SW 1271 (cell line): ENCODE data around the gene DGAT2.

ENCODE experiments used
- DNase-seq, 2 experiments: peaks; one replicate each; lab custom pipeline; 2025; lab: John Stamatoyannopoulos, UW

The DGAT2 gene

GRCh38 chr11:75801362-75802020 lies 32.9 kb downstream of the DGAT2 start:
- DNase-seq: no peak

GRCh38 chr11:75802021-75802912 lies 33.7 kb downstream of the DGAT2 start:
- no peak for DNase-seq

GRCh38 chr11:75802913-75803820 lies 34.6 kb downstream of the DGAT2 start:
- peak; percentile 30 to 65 for DNase-seq

- no peak for DNase-seq
Observed at GRCh38 chr11:75809111-75809510, 40.5 kb downstream of the DGAT2 start.

- no peak for DNase-seq
Observed at GRCh38 chr11:75809991-75810390, 41.4 kb downstream of the DGAT2 start.

- DNase-seq: no peak
Observed at GRCh38 chr11:75810637-75811390, 42.2 kb downstream of the DGAT2 start.

- no peak for DNase-seq
Observed at GRCh38 chr11:75811485-75811884, 42.9 kb downstream of the DGAT2 start.

GRCh38 chr11:75812542-75813040 lies 44.0 kb downstream of the DGAT2 start:
- DNase-seq: no peak

- no peak for DNase-seq
Observed at GRCh38 chr11:75813124-75813523, 44.5 kb downstream of the DGAT2 start.

GRCh38 chr11:75813622-75814039 lies 45.1 kb downstream of the DGAT2 start:
- DNase-seq: no peak

GRCh38 chr11:75814363-75814676 lies 45.7 kb downstream of the DGAT2 start:
- DNase-seq: peak in 1 of 2 experiments; percentile 90

GRCh38 chr11:75814677-75815344 lies 46.2 kb downstream of the DGAT2 start, which contains the start of gene UVRAG:
TSS of gene UVRAG (plus strand) at chr11:75815210. CDS start at chr11:75815408, 198 bp downstream.
- DNase-seq: peak; percentile 100

- DNase-seq: no peak
Observed at GRCh38 chr11:75815345-75816168, 47.0 kb downstream of the DGAT2 start.

GRCh38 chr11:75816561-75817239 lies 48.1 kb downstream of the DGAT2 start:
- DNase-seq: no peak

GRCh38 chr11:75820645-75821044 lies 52.1 kb downstream of the DGAT2 start:
- DNase-seq: no peak

GRCh38 chr11:75821202-75821601 lies 52.6 kb downstream of the DGAT2 start:
- no peak for DNase-seq

- DNase-seq: no peak
Observed at GRCh38 chr11:75822541-75822940, 54.0 kb downstream of the DGAT2 start.

GRCh38 chr11:75823415-75823814 lies 54.8 kb downstream of the DGAT2 start:
- no peak for DNase-seq

- DNase-seq: no peak
Observed at GRCh38 chr11:75823946-75824345, 55.4 kb downstream of the DGAT2 start.
